ENCODE results near the gene VPS41.

VPS41 gene

GRCh38 chr7:38905056-38905759, 3.8 kb downstream of the VPS41 start:
- DNase-seq: no peak

- DNase-seq: no peak
These were observed 5.9 kb downstream of the VPS41 start for GRCh38 chr7:38903057-38903456.

- DNase-seq: no peak
These were observed 6.5 kb downstream of the VPS41 start for GRCh38 chr7:38902449-38902848.

GRCh38 chr7:38893061-38893460, 15.9 kb downstream of the VPS41 start:
- no peak for DNase-seq

GRCh38 chr7:38890597-38890996, 18.4 kb downstream of the VPS41 start:
- DNase-seq: no peak

GRCh38 chr7:38889872-38890432, 19.0 kb downstream of the VPS41 start:
- no peak for DNase-seq

GRCh38 chr7:38889079-38889478, 19.9 kb downstream of the VPS41 start:
- no peak for DNase-seq

GRCh38 chr7:38886265-38886664, 22.7 kb downstream of the VPS41 start:
- no peak for DNase-seq

- no peak for DNase-seq
These were observed 25.3 kb downstream of the VPS41 start for GRCh38 chr7:38883706-38884105.

- DNase-seq: no peak
These were observed 26.9 kb downstream of the VPS41 start for GRCh38 chr7:38881947-38882684.

GRCh38 chr7:38881015-38881414, 28.0 kb downstream of the VPS41 start:
- DNase-seq: no peak

GRCh38 chr7:38880454-38880853, 28.5 kb downstream of the VPS41 start:
- no peak for DNase-seq

GRCh38 chr7:38880035-38880434, 29.0 kb downstream of the VPS41 start:
- no peak for DNase-seq

GRCh38 chr7:38878694-38879457, 30.1 kb downstream of the VPS41 start:
- DNase-seq: no peak

- DNase-seq: no peak
These were observed 35.6 kb downstream of the VPS41 start for GRCh38 chr7:38873433-38873832.

GRCh38 chr7:38872202-38872601, 36.8 kb downstream of the VPS41 start:
- no peak for DNase-seq

GRCh38 chr7:38870147-38870546, 38.8 kb downstream of the VPS41 start:
- no peak for DNase-seq

GRCh38 chr7:38863601-38864291, 45.2 kb downstream of the VPS41 start:
- no peak for DNase-seq

GRCh38 chr7:38862666-38863065, 46.3 kb downstream of the VPS41 start:
- no peak for DNase-seq

- no peak for DNase-seq
These were observed 50.6 kb downstream of the VPS41 start for GRCh38 chr7:38858259-38858884.

- no peak for DNase-seq
These were observed 53.1 kb downstream of the VPS41 start for GRCh38 chr7:38855867-38856266.

- no peak for DNase-seq
These were observed 53.6 kb downstream of the VPS41 start for GRCh38 chr7:38855386-38855785.

Measured in activated gamma-delta T cell treated with Interleukin-2 at 50 U/mL for 16 hours (primary cell).